ENCODE results near the gene JAK1. TPM values are rescaled to one million over a fixed set of nuclear protein-coding genes. Genes with fewer than 3 reads are reported as not detected.

JAK1 gene
- polyA plus RNA-seq, 2 of the 4 experiments (the other 2 are of a cell fraction), result 110 to 159 TPM

DNA sequence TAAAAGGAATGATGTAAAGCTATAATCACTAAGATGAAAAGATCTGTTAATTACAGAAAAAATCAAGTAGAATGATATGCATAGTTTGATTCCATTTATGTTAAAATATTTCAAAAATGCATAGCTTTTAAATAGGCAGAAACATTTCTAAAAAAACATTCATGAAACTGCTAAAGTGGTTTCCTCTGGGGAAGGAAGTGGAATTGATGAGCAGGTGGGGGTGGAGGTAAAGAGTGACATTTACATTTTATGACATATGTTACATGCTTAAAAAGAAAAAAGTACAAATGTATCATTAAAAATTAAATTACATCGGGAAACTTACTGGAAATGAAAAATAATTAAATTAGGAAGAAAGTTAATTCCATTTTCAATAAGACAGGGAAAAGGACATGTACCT lies 42.8 kb upstream of the JAK1 start:
- FAIRE-seq, result no peak
- POLR2A ChIA-PET, result no interaction called here
- WGBS (ENCODE audit: missing lambda C conversion rate), result 89% methylated on average over 1 of the region's 1 CpG

GRCh38 chr1:65006806-65007205 lies 40.5 kb upstream of the JAK1 start:
- TF ChIP-seq FOSL2 (IDR thresholded peaks at IDR 0.05) (no peak), FOSL2 (CRISPR knock-in tag; IDR thresholded peaks at IDR 0.05) (no peak), BHLHE40 (IDR thresholded peaks at IDR 0.05; ENCODE audit: low read depth, low read length) (no peak), FOXS1 (CRISPR knock-in tag; IDR thresholded peaks at IDR 0.05) (no peak), EHMT2 (IDR thresholded peaks at IDR 0.05; ENCODE audit: low read depth) (no peak), HDAC2 (IDR thresholded peaks at IDR 0.05) (no peak), RNF2 (IDR thresholded peaks at IDR 0.05; ENCODE audit: borderline replicate concordance, low read depth) (no peak), POLR2AphosphoS2 (conservative IDR thresholded peaks at IDR 0.05; ENCODE audit: low read length) (no peak), RCOR1 (IDR thresholded peaks at IDR 0.05; ENCODE audit: low read depth, low read length) (no peak)
- TF ChIP-seq, protein P1, sequence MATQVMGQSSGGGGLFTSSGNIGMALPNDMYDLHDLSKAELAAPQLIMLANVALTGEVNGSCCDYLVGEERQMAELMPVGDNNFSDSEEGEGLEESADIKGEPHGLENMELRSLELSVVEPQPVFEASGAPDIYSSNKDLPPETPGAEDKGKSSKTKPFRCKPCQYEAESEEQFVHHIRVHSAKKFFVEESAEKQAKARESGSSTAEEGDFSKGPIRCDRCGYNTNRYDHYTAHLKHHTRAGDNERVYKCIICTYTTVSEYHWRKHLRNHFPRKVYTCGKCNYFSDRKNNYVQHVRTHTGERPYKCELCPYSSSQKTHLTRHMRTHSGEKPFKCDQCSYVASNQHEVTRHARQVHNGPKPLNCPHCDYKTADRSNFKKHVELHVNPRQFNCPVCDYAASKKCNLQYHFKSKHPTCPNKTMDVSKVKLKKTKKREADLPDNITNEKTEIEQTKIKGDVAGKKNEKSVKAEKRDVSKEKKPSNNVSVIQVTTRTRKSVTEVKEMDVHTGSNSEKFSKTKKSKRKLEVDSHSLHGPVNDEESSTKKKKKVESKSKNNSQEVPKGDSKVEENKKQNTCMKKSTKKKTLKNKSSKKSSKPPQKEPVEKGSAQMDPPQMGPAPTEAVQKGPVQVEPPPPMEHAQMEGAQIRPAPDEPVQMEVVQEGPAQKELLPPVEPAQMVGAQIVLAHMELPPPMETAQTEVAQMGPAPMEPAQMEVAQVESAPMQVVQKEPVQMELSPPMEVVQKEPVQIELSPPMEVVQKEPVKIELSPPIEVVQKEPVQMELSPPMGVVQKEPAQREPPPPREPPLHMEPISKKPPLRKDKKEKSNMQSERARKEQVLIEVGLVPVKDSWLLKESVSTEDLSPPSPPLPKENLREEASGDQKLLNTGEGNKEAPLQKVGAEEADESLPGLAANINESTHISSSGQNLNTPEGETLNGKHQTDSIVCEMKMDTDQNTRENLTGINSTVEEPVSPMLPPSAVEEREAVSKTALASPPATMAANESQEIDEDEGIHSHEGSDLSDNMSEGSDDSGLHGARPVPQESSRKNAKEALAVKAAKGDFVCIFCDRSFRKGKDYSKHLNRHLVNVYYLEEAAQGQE (IDR thresholded peaks at IDR 0.05), result no peak
- 83% methylated on average over 2 of the region's 2 CpGs for WGBS (ENCODE audit: missing lambda C conversion rate)
- no peak overlapping the region for H3K4me3 ChIP-seq
- no peak for DNase-seq (ENCODE audit: low read depth in 1 of 2, low spot score in 1 of 2)
- CTCF ChIA-PET, result interaction anchor here (1.0 kb wide), 1 partner anchor 14 kb away, joined by 6 read pairs; no protein-coding TSS in a partner anchor
- POLR2A ChIA-PET, result no interaction called here
- no peaks in the 10 kb centered on the region for H3K9me3 ChIP-seq
- peaks cover 5% of the 10 kb centered on the region for H3K4me1 ChIP-seq
- FAIRE-seq, result no peak
- H3K27ac ChIP-seq, result no peak overlapping the region
- no peak for ATAC-seq
- no peak overlapping the region for H3K4me2 ChIP-seq

More for the DNA sequence above, 42.8 kb upstream of the JAK1 start:
- Histone ChIP-seq H3K27ac (no peak overlapping the region), H3K4me2 (no peak overlapping the region), H3K4me3 (no peak overlapping the region), H3K9me3 (no peaks in the 10 kb centered on the region), H3K4me1 (no peaks in the 10 kb centered on the region)
- CTCF ChIA-PET, result interaction anchor here (0.9 kb wide), 1 partner anchor 12 kb away, joined by 3 read pairs; no protein-coding TSS in a partner anchor
- no peak for TF ChIP-seq FOSB (CRISPR knock-in tag; IDR thresholded peaks at IDR 0.05)
- TF ChIP-seq ESRRA (IDR thresholded peaks at IDR 0.05; ENCODE audit: borderline replicate concordance, low read length), result no peak
- no peak for TF ChIP-seq ZNF302 (CRISPR knock-in tag; IDR thresholded peaks at IDR 0.05)
- no peak for TF ChIP-seq JUN (IDR thresholded peaks at IDR 0.05)
- DNase-seq (ENCODE audit: low read depth in 1 of 2, low spot score in 1 of 2) (no peak), ATAC-seq (no peak)

DNA sequence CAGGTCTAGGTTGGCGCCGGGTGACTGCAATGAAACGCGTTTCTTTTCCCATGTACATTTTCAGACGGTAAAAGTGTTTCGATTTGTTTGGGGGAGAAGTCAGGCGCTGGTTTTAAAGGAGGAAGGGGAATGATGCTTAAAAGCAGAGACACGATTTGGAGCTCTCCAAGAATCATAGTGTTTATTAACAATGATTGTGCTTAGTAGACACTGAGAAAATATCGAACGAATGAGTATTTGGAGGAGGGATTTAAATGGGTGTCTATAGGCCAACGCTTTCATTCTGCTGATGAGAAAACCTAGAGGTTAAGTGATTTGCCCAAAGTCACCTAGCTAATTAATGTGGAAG lies 36.9 kb upstream of the JAK1 start:
- CTCF ChIA-PET, result interaction anchor here (1.0 kb wide), 1 partner anchor 21 kb away, joined by 3 read pairs; no protein-coding TSS in a partner anchor
- WGBS (ENCODE audit: missing lambda C conversion rate), result 57% methylated on average over 11 of the region's 11 CpGs
- FAIRE-seq, result no peak

More for the DNA sequence above, 36.9 kb upstream of the JAK1 start:
- H3K27ac ChIP-seq, result peak overlapping the region; percentile 96 to 99
- peak overlapping the region; percentile 93 for H3K4me2 ChIP-seq
- DNase-seq (ENCODE audit: low read depth in 1 of 2, low spot score in 1 of 2), result no peak
- peak overlapping the region; percentile 70 for H3K4me3 ChIP-seq
- peaks cover 7% of the 10 kb centered on the region for H3K4me1 ChIP-seq
- TF ChIP-seq CEBPB (IDR thresholded peaks at IDR 0.05), result no peak
- no peak for TF ChIP-seq TP53 (CRISPR knock-in tag; IDR thresholded peaks at IDR 0.05)
- no peak for TF ChIP-seq ESRRA (IDR thresholded peaks at IDR 0.05; ENCODE audit: borderline replicate concordance, low read length)
- no peak for TF ChIP-seq ZC3H11A (IDR thresholded peaks at IDR 0.05)
- no peak for TF ChIP-seq CHD2 (IDR thresholded peaks at IDR 0.05; ENCODE audit: low read length, partially characterized antibody)
- no peak for TF ChIP-seq POLR2A (IDR thresholded peaks at IDR 0.05; ENCODE audit: low read length)
- TF ChIP-seq, protein P2, sequence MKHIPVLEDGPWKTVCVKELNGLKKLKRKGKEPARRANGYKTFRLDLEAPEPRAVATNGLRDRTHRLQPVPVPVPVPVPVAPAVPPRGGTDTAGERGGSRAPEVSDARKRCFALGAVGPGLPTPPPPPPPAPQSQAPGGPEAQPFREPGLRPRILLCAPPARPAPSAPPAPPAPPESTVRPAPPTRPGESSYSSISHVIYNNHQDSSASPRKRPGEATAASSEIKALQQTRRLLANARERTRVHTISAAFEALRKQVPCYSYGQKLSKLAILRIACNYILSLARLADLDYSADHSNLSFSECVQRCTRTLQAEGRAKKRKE (CRISPR knock-in tag; IDR thresholded peaks at IDR 0.05; ENCODE audit: low read depth), result no peak
- TF ChIP-seq, protein P3, sequence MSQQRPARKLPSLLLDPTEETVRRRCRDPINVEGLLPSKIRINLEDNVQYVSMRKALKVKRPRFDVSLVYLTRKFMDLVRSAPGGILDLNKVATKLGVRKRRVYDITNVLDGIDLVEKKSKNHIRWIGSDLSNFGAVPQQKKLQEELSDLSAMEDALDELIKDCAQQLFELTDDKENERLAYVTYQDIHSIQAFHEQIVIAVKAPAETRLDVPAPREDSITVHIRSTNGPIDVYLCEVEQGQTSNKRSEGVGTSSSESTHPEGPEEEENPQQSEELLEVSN (IDR thresholded peaks at IDR 0.05; ENCODE audit: borderline replicate concordance, low read depth), result no peak
- no peak for TF ChIP-seq CBX8 (IDR thresholded peaks at IDR 0.05)
- TF ChIP-seq BHLHE40 (IDR thresholded peaks at IDR 0.05; ENCODE audit: low read depth, low read length), result no peak
- no peak for ATAC-seq
- peaks cover 5% of the 10 kb centered on the region; the same call in 1 of the 3 replicates for H3K9me3 ChIP-seq
- POLR2A ChIA-PET, result interaction anchor here (0.5 to 1.6 kb wide), 2 partner anchors 38 to 60 kb away, joined by 3 to 7 read pairs; no protein-coding TSS in a partner anchor
